ENCODE results near the gene SSBP1. TPM values are rescaled to one million over a fixed set of nuclear protein-coding genes. Genes with fewer than 3 reads are reported as not detected.

The SSBP1 gene
- total and polyA plus RNA-seq, 4 experiments from 2014 or later: 88.2 to 366 (median 203) TPM

- no peak overlapping the region for H3K4me3 ChIP-seq (ENCODE audit: low read length in 2 of 2)
- H3K4me3 Mint-ChIP-seq: no peak overlapping the region
- H3K27ac Mint-ChIP-seq: peak overlapping the region in 1 of 7 donors; percentile 70
- intact Hi-C loops (cut with micrococcal nuclease): no loop called here
- CTCF ChIA-PET (ENCODE audit: partially characterized antibody): interaction anchor here (1.3 kb wide), 1 partner anchor 134 kb away, joined by 3 read pairs; no protein-coding TSS in a partner anchor
- no peak overlapping the region for H3K27ac ChIP-seq (ENCODE audit: low read depth, low read length)
- no peaks in the 10 kb centered on the region for H3K9me3 Mint-ChIP-seq
- no peaks in the 10 kb centered on the region for H3K27me3 ChIP-seq (ENCODE audit: insufficient read depth, low read length)
- H3K9me3 ChIP-seq (ENCODE audit: control insufficient read depth in 1 of 2, low read length in 2 of 2): no peaks in the 10 kb centered on the region
- no peaks in the 10 kb centered on the region for H3K4me1 ChIP-seq (ENCODE audit: insufficient read depth, low read length)
- no peaks in the 10 kb centered on the region for H3K36me3 ChIP-seq (ENCODE audit: insufficient read depth, low read length)
- no peaks in the 10 kb centered on the region for H3K27me3 Mint-ChIP-seq
- H3K4me1 Mint-ChIP-seq: peaks cover 0 to 3% (median 1%) of the 10 kb centered on the region in 4 donors
- POLR2A ChIA-PET (ENCODE audit: partially characterized antibody): no interaction called here
- H3K36me3 Mint-ChIP-seq: peaks cover 29 to 32% of the 10 kb centered on the region in 2 donors
- no peak for DNase-seq
These were observed 50.1 kb downstream of the SSBP1 start for GRCh38 chr7:141788296-141788695.

GRCh38 chr7:141789917-141790316 is 51.8 kb downstream of the SSBP1 start, which contains the start of gene TAS2R5:
Gene TAS2R5, plus strand, starts transcription at chr7:141790217. Its CDS starts 145 bp downstream, at chr7:141790362.
- H3K4me3 ChIP-seq (ENCODE audit: low read length in 2 of 2): no peak within 1 kb of the TSS
- ChIA-PET POLR2A (ENCODE audit: partially characterized antibody) (no interaction called here), CTCF (ENCODE audit: partially characterized antibody) (interaction anchor here (0.7 kb wide), 1 partner anchor 28 kb away, joined by 3 read pairs; no protein-coding TSS in a partner anchor)
- H3K4me1 Mint-ChIP-seq: peaks cover 0 to 3% (median 1%) of the 10 kb centered on the region in 4 donors
- H3K27ac Mint-ChIP-seq: no peak within 1 kb of the TSS
- no peaks in the 10 kb centered on the region for H3K9me3 ChIP-seq (ENCODE audit: control insufficient read depth in 1 of 2, low read length in 2 of 2)
- H3K27ac ChIP-seq (ENCODE audit: low read depth, low read length): no peak within 1 kb of the TSS
- H3K4me1 ChIP-seq (ENCODE audit: insufficient read depth, low read length): no peaks in the 10 kb centered on the region
- no peak within 1 kb of the TSS for H3K4me3 Mint-ChIP-seq
- no peaks in the 10 kb centered on the region for H3K27me3 ChIP-seq (ENCODE audit: insufficient read depth, low read length)
- H3K9me3 Mint-ChIP-seq: no peaks in the 10 kb centered on the region
- H3K36me3 Mint-ChIP-seq: peaks cover 34 to 37% of the 10 kb centered on the region in 2 donors
- intact Hi-C loops (cut with micrococcal nuclease): no loop called here
- H3K27me3 Mint-ChIP-seq: no peaks in the 10 kb centered on the region
- no peaks in the 10 kb centered on the region for H3K36me3 ChIP-seq (ENCODE audit: insufficient read depth, low read length)
- no peak for DNase-seq

DNA sequence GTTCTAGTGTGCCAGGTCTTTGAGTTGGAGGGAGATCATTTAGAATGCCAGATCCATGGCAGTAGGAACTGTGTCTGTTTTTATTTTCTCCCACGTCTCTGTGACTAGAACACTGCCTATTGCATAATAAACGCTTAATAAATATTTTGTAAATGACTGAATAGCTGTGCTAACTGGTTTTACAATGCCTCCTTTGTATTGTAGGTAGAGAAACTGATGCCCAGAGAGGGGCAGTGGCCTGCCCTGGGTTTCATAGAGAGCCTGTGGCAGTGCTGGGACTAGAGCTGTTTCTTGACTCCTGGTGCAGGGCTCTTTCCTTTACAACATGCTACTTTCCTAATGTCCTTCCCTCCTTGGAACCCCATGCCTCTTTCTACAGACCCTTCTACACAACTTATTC is 54.4 kb downstream of the SSBP1 start:
- H3K27ac Mint-ChIP-seq: no peak overlapping the region

More for the DNA sequence above, 54.4 kb downstream of the SSBP1 start:
- Histone ChIP-seq H3K27me3 (ENCODE audit: insufficient read depth, low read length) (no peaks in the 10 kb centered on the region), H3K9me3 (ENCODE audit: control insufficient read depth in 1 of 2, low read length in 2 of 2) (no peaks in the 10 kb centered on the region), H3K4me1 (ENCODE audit: insufficient read depth, low read length) (no peaks in the 10 kb centered on the region), H3K4me3 (ENCODE audit: low read length in 2 of 2) (no peak overlapping the region), H3K27ac (ENCODE audit: low read depth, low read length) (no peak overlapping the region), H3K36me3 (ENCODE audit: insufficient read depth, low read length) (no peaks in the 10 kb centered on the region)
- peaks cover 37 to 42% of the 10 kb centered on the region in 2 donors for H3K36me3 Mint-ChIP-seq
- no peak overlapping the region for H3K4me3 Mint-ChIP-seq
- no peaks in the 10 kb centered on the region for H3K27me3 Mint-ChIP-seq
- ChIA-PET POLR2A (ENCODE audit: partially characterized antibody) (no interaction called here), CTCF (ENCODE audit: partially characterized antibody) (no interaction called here)
- no peak for DNase-seq
- H3K9me3 Mint-ChIP-seq: no peaks in the 10 kb centered on the region
- H3K4me1 Mint-ChIP-seq: peaks cover 0 to 3% (median 0%) of the 10 kb centered on the region in 4 donors
- intact Hi-C loops (cut with micrococcal nuclease): no loop called here

Other genes starting within 250 kb of the SSBP1 start
- gene AGK, start 186.9 kb upstream of the SSBP1 start, total RNA-seq: 10 to 100 TPM; 28.1 to 30.0 TPM
- 10 to 100 TPM; 28.5 to 33.8 TPM for gene AGK, start 186.9 kb upstream of the SSBP1 start, polyA plus RNA-seq
- gene DENND11, start 36.2 kb upstream of the SSBP1 start, total RNA-seq: 10 to 100 TPM; 62.5 to 62.9 TPM
- 10 to 100 TPM in 1 of 2 donors, 1 to 10 TPM in 1; 5.0 to 14.8 TPM for gene DENND11, start 36.2 kb upstream of the SSBP1 start, polyA plus RNA-seq
- not detected for gene WEE2, start 30.0 kb upstream of the SSBP1 start, total RNA-seq
- not detected for gene WEE2, start 30.0 kb upstream of the SSBP1 start, polyA plus RNA-seq
- 1 to 10 TPM; 5.6 to 8.0 TPM for gene TAS2R3, start 25.7 kb downstream of the SSBP1 start, total RNA-seq
- not detected for gene TAS2R3, start 25.7 kb downstream of the SSBP1 start, polyA plus RNA-seq
- gene TAS2R4, start 38.3 kb downstream of the SSBP1 start, total RNA-seq: 1 to 10 TPM; 3.9 to 5.4 TPM
- gene TAS2R4, start 38.3 kb downstream of the SSBP1 start, polyA plus RNA-seq: under 1 TPM in 1 of 2 donors, not detected in 1; 0.07 TPM
- 1 to 10 TPM; 4.9 to 5.1 TPM for gene TAS2R5, start 51.9 kb downstream of the SSBP1 start, total RNA-seq
- gene TAS2R5, start 51.9 kb downstream of the SSBP1 start, polyA plus RNA-seq: under 1 TPM; 0.33 to 0.52 TPM
- gene PRSS37, start 103.1 kb downstream of the SSBP1 start, total RNA-seq: not detected
- under 1 TPM in 1 of 2 donors, not detected in 1; 0.16 TPM for gene PRSS37, start 103.1 kb downstream of the SSBP1 start, polyA plus RNA-seq
- gene OR9A4, start 178.0 kb downstream of the SSBP1 start, total RNA-seq: not detected
- not detected for gene OR9A4, start 178.0 kb downstream of the SSBP1 start, polyA plus RNA-seq
- under 1 TPM; 0.84 to 0.94 TPM for gene CLEC5A, start 208.6 kb downstream of the SSBP1 start, total RNA-seq
- gene CLEC5A, start 208.6 kb downstream of the SSBP1 start, polyA plus RNA-seq: not detected
- not detected for gene TAS2R38, start 235.4 kb downstream of the SSBP1 start, total RNA-seq
- gene TAS2R38, start 235.4 kb downstream of the SSBP1 start, polyA plus RNA-seq: not detected

All from CD4-positive, alpha-beta memory T cell (primary cell).